GM19452 (cell line): ENCODE results near the gene DUSP28.
"Not testable (repeated sequence)": the region's sequence is repeated elsewhere in the genome, so short reads cannot be mapped to it uniquely, and the experiment has no call there.

Source experiments
- ATAC-seq: cut with Tn5 transposase; IDR thresholded peaks from one replicate; pipeline ENCODE4 v1.9.1; 2021; ENCODE audit not compliant: unreplicated experiment

The DUSP28 gene, protein sequence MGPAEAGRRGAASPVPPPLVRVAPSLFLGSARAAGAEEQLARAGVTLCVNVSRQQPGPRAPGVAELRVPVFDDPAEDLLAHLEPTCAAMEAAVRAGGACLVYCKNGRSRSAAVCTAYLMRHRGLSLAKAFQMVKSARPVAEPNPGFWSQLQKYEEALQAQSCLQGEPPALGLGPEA

DNA sequence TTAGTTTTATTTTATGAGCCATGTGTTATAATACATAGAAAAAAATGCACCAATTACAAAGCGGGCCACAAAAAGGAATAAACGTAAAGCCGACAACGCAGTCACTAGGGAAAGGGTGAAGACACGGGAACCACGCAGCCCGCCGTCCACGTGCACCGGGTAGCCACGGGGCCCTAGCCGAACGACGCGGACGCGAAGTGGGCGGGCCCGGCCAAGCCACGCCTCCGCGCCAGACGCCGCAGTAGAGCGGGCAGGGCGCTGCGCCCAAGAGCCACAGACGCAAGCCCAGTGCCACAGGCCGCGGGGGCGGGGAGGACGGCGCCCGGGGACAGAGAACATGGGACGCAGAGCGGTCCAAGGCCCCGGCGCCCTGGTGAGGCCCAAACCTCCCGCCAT is at the start of gene DUSP28:
TSS of gene DUSP28 (plus strand) at position 274 of the 396 bp plus-strand sequence. CDS start 328 bp downstream, outside the sequence.
- peak; percentile 55 for ATAC-seq

DNA sequence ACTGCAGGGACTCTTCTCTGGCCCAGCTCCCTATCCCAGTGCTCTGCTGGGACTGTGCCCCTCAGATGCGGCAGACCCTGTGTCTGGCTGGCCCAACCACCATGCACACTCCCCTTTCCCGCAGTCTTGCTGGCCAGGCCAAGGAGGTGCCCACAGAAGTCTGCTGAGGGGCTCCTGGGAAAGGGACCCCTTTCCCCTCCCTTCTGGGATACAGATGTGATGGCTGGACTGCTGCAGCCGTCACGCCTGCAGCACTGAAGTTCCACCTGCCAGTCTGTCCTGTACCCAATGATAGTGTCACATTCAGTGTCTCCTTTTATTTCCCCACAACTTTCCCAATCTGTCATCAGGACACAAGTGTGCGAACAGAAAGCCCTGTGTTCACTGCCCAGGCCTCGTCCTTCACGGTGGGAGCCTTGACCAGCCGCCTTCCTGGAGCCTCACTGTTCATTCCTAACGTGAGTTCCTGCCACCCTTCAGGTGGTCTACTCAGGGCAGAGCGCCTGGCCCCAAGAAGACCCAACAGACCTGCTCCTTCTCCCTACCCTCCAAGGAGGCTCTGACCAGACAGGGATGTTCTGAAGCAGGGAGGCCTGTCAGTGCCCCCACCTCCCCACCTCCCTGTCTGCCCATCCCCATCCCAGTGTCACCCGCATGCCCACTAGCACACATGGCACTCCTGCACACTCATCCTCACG is 49.5 kb upstream of the DUSP28 start:
- ATAC-seq: no peak

DNA sequence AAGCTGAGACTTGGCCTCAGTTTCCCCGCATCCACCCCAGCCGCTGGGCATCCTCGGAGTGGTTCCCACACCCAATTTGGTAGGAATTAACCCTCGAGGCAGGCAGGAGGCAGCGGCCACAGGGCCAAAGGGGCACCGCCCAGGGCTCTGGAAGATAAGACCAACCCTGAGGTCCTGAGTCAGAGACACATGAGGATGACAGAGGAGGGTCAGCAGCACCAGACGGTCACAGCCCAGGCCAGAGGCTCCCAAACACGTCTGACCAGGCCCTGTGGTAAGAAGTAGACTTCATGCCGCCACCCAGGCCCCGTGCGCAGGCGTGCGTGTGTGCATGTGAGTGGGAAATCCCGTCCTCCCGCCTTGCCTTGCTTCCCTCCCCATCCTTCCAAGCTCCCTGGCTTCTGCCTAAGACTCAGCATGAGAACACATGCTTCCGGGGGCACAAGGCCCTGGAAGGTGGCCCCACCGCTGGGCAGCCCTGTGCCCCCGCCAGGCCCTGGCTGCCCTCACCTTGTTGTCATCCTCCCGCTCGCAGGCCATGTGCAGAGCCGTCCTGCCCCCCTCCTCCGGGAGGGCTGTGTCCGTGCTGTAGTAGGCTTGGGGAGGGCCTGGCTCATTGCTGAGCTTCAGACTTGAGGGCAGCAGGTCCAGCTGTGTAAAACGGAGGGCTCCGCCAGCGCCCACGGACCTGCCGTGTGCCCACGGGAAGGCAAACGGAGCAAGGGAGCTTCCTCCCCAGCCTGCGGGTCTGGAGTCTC is 48.6 kb upstream of the DUSP28 start:
- no peak for ATAC-seq

DNA sequence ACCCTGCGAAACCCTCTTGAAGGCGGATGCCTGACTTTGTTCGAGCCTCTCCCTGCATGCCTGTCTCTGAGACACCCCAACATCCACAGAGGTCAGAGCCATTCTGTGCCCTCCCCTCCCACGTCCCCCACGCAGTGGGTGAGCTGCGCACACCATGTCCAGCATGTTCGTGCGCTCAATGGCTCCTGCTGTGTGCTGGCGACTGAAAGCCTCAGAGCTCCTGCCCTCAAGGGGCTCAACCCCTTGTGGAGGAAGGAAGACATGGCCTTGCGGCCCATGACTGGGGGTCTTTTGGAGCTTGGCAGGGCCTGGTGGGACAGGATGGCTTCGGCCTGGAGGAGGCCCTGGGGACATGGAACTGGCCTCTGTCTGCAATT is 48.1 kb upstream of the DUSP28 start:
- ATAC-seq: no peak

DNA sequence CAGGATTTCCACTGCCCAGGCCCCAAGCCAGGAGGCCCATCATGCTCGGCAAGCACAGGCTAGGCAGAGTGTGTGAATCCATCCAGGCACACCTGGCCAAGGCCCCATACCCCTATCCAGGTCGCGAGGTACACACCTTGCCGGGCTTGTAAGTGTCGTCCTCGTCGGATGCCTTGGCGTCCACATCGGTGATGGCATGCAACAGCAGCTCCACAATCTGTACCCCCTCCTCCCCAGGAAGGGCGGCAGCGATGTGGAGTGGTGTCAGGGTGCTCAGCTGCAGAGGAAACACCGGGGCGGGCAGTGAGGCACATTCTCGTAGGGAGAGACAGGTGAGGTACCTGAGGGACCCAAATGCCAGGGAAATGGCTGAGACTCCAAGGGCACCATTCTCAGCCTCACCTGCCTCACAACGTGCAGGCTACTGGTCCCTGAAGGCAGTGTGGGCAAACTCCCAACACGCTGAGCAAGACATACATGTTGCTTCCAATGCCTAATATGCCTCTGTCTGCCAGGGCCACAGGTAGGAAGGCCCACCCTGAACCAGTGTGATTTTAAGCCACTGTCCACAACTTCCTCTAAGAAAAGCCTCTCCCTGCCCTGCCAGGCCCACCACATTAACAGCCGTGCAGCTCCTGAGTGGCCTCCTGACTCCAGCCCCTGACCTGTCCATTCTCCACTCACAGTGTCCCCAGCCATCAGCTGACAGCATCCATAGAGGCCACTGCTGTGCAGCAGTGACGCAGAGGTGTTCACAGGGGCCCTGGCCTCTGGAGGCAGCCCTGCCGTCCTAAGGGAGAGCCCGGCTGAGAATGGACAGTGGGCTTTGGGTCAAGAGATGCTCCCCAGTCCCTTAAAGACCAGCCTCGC is 47.3 kb upstream of the DUSP28 start:
- no peak for ATAC-seq

DNA sequence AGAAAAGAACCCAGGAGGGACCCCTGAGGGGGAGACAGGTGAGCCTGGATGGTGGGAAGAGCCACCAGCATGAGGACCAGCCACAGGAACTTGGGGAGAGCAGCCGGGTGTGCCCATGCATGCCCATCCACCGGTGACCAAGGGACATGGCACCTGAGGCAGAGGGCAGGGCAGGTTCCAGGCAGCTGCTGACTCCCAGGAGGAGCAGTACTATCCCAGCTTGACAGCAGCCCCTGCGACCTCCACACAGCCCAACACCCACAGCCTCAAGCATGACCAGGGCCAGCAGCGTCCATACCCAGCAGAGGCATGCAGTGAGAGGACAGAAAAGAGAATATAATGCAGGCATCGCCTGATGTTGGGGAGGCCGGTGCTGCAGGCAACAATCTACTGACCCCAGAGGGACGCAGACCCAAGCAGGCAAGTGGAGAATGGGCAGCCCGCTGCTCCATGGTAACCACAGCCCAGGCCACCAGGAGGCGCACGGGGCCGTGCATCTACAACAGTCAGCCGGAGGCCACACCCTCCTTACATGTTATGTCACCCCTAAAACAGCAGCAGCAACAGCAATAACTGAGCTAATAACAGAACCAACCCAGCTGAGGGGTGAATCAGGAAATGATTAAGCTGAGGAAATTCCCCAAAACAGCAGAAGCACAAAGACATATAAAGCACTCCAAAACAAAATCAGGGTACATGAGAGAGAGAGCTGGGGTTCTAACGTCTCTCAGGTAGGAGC is 46.4 kb upstream of the DUSP28 start:
- peak; percentile 92 for ATAC-seq

DNA sequence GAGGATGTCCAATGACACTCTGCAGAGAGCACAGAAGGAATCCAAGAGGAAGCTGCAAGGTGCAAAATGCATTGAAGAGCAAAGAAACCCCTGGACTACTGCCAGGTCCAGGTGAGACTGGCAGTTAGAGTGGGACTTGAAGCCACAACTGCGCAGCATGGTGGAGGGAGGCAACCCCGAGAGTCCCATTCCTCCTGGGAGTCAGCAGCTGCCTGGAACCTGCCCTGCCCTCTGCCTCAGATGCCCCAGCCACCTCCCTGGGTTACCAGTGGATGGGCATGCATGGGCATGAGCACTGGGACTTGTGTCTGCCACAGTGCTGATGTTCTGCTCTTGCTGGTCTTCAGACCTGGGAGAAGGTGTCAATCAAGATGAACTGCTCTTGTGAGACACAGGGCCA is 45.5 kb upstream of the DUSP28 start:
- no peak for ATAC-seq

DNA sequence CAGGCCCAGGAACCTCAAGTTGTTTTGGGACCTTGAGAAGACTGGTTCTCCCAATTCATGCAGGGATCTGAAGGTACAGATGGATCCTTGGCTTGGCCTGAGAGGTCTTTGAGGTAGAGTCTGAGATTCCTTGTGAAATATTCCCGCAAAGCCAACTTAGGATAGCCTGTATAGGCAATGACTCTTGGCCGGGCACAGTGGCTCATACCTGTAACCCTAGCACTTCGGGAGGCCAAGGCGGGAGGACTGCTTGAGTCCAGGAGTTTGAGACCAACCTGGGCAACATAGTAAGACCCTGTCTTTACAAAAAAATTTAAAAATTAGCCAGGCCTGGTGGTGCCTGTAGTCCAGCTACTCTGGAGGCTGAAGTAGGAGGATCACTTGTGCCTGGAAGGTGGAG is 42.8 kb upstream of the DUSP28 start:
- ATAC-seq: no peak

DNA sequence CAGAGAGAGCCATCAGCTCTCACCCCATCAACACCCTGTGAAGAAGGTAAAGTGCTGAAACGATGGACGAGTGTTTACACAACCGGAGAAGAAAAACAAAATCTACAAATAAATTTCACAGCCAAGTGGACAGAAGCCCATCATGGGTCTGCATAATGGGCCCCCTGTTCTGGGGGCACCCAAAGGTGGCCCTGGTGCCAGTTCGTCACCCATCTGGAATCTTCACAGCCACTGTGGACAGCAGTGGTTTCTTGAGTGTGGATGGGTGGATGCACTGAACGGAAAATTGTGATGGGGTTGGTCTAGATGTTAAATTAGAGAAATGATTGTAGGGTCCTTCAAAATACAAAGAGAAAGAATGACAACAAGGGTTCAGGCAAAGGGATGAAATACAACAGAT is 41.2 kb upstream of the DUSP28 start:
- no peak for ATAC-seq

DNA sequence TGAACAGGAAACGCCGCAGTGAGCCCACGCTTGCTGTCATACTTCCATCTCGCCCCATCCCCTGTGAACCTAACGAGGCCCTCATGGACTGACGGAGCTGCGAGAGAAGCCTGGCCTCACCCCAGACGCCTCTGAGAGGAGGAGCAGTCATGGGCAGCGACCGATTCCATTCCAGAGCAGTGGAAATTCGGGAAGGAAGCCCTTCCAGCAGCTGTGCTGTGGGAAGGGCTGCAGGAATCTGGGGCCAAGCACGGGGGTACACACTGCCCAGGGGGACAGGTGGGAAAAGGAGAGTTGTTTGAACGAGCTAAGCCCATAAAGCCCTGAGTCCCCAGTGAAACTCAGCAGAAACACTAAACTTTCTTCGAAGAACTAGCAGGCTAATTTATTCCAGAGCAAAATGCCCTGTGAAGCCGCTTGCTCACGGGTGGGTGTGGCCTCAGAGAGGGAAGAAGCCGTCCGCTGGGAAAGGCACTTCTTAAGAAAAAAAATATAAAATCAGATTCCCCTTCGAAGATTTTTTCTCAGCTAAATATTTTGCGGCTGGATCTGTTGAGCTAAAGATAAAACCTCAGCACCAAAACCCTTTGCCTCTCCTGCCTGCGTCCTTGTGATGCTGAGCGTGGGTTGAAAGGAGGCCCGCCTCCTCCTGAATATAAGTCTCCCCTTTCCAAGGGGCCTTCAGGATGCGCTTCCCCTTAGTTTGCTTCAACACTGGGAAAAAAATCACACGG is 40.6 kb upstream of the DUSP28 start:
- no peak for ATAC-seq

DNA sequence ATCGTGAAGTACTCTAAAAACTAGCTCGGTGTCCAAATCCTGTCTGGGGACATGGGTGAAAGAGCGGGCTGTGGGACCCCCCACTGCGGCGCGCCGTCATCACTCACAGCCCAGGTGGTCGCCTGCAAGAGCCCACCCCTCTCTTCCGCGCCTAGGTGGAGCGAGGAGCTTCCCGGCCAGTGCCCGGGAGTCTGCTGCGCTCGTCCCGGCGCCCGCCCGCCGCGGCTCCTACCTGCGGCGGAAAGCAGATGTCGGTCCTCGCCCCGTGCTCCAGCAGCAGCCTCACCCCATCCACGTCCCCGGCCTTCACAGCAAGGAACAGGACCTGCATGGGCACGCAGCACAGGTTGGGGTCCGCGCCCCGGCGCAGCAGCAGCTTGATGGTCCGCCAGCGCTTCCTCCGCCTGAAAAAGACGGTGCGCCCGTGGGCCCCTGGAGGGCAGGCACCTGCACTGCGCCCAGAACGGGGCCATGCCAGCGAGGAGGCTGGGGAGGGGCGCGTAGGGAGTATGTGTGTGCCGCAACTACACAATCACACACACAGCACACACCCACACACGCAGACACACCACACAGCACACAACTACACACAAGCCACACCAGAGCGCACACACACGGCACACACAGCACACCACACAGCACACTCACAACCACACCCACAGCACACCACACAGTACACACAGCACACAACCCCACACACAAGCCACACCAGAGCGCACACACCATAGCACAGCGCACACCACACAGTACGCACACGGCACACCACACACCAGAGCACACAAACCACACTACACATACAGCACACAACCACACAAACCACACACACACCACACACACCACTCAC is 39.8 kb upstream of the DUSP28 start:
- no peak for ATAC-seq

DNA sequence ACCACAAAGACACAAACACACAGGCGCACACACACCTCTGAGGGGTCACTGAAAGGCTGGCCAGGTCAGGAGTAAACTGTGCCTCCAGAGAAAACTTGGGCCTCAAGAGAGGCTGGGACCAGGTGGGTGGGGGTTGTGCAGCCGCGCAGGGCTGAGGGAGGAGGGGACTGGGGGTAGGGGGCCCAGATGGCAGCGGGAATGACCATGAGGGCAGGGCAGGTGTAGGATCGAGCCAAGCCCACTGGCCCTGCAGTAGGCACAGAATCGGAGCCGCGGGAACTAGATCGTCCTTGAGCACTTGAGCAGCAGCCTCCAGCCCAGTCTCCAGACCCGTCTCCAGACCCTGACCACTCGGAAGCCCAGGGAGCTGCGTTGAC is 39.2 kb upstream of the DUSP28 start:
- ATAC-seq: no peak

DNA sequence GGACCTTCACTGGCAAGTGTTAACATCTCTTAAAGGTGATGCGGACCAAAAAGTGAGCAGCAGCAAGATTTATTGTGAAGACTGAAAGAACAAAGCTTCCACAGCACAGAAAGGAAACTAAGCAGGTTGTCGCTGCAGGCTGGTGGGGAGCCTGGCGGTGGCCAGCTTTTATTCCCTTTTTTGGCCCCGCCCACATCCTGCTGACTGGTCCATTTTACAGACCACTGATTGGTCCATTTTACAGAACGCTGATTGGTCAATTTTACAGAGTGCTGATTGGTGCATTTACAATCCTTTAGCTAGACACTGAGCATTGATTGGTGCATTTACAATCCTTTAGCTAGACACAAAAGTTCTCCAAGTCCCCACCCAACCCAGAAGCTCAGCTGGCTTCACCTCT is 38.3 kb upstream of the DUSP28 start:
- ATAC-seq: not testable (repeated sequence)

DNA sequence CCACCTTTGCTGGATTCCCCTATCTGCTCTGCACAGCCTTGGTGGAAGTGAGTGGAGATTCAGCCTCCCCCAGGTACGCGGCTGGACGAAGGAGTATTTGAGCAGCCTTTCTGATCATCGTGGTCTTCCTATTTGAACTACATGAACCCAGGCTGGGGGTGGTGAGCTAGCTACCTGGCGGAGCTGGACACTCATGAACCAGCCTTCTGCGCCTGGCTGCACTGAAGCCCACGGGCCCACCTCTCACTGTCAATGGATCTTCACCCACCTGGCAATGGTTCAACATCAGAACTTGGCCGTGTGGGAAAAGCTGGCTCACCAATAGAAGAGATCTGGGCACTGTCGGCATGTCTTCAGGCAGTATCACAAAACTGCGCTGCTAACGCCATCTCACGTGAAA is 37.8 kb upstream of the DUSP28 start:
- ATAC-seq: no peak

DNA sequence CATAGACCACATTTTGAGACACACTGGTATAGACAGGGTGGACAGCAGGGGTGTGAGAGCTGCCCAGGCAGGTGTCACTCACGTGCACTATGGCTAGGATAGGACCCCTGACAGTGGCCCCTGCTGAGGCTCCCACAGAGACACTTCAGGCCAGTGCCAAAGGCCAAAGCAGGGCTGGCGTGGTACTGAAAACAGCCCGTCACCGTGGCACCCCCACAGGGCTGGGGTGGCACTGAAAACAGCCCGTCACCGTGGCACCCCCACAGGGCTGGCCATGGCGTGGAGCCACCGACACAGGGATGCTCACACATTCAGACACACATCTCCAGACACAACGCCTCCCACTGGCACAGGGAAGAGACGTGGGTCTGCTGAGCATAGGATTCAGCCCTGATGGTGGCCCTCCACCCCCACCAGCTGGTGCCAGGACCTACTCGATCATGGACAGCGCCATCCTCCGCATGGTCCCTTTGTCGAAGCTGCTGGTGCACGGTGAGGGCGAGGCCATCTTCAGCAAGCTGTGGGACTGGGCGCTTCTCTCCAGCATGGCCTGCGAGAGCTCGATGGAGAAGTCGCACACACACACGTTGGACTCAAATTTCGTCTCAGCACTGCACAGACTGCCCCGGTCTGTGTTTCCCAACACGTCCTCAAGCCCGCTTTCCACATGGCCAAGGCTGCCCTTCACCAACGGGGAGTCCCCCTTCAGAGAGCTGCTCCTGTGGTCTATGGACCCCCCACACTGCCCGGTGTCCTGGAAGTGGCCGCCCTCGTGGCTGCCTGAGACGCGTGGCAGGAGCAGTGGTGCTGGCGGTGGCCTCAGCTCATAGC is 36.5 kb upstream of the DUSP28 start:
- no peak for ATAC-seq

DNA sequence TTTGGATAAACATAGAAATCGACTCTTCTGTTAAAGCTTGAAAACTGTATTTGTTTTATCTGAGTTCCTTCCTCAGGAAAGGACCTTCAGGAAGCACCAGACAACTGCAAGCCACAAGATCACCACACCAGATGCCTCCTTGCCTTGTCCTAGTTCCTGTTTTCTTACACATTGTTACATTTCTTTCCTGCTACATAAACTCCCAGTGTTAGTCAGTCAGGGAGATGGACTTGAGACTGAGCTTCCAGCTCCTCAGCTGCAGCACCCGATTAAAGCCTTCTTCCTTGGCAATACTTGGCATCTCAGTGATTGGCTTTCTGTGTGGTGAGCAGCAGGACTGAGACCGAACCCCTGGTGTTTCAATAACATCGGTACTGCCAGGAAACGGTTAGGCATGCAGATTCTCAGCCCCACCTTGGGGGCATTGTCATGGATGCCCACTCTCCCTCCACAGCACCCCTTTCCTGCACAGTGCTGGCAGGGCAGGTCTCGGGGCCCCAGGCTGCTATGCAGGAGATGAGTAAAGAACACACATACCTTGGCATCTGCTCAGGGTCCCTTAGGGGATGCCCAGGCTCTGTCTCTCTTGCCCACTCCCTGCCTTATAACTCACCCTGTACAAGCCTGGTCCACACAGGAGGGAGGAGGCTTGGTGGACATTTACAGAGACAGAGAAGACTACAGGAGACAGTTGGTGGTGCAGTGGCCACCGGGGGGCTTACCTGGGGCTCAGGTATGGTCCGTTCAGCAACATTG is 35.0 kb upstream of the DUSP28 start:
- ATAC-seq: no peak

DNA sequence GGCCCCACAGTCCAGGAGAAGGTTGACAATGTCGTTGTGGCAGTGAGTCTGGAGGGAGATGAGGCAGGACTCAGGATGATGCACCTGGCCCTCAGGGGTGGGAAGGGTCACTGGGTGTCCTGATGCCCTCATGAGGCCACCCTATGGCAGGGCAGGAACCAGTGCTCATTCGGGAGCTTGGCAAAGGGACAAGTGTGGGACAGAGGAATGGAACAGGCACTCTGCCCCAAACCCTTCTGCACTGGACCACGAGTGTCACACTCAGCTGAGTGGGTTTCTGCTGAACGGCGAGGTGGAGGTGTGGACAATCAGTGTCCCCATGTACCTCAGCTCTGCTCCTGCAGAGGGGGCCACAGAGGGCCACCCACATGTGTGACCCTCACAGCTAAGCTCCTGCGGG is 34.4 kb upstream of the DUSP28 start:
- no peak for ATAC-seq

DNA sequence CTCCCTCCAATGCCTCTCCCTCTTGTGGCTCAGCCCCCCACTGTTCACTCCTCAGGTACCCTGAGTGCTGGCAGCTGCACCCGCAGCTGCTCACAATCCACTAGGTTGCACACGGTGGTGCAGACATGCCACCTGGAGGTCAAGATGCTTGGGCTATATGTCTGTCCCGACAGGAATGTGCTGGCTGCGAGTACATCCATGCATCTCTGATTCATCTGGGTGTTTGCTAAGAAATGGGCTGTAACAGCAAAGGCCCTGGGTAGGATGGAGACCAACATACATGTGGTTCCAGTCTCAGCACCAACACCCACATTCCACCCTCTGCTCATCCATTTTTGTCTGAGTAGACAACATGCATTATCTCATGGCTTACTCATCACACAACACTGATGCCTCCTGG is 33.6 kb upstream of the DUSP28 start:
- ATAC-seq: no peak
